ENCODE data around the gene HOXC12. TPM values are rescaled to one million over a fixed set of nuclear protein-coding genes. Genes with fewer than 3 reads are reported as not detected.

The HOXC12 gene
- total RNA-seq, 1 experiment from 2014 or later = not detected

DNA sequence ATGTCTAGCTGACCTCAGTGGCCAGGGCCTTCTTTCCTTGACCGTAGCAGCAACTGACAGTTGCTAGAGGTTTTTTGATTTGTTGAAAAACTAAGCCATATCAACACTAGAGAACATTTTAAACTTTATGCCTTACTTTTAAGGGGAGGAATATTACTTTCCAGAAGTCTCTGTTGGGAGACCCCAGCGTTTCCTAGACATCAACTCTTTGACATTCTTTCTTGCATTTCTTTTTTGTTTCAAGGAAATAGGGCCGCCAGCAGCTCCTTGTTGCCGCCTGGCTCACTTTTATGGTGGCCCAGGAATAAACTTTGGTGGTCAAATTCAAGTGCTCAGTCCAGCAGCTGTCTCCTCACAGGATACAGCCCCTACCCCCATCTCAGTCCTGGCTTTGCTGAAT, 15.7 kb downstream of the HOXC12 start:
- DNase-seq (ENCODE audit: low read depth) = no peak

DNA sequence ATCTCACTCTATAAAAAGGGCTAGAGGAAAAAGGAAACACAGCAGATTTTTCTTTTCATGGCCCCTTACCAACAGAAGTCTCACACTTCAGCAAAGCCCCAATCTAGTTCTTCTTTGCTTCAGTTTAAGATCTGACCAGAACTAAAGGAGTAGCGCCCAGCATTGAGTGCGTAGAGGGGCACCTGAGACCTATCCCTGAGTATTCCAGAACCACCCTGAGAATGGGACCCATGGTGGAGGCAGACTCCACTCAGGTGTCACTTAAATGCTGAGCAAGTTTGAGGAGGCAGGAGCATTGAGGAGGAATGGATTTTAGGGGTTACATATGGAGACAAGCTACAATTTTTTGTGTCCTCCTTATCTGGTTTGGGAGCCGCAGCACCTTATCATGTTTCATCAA, 16.4 kb downstream of the HOXC12 start:
- no peak for DNase-seq (ENCODE audit: low read depth)

DNA sequence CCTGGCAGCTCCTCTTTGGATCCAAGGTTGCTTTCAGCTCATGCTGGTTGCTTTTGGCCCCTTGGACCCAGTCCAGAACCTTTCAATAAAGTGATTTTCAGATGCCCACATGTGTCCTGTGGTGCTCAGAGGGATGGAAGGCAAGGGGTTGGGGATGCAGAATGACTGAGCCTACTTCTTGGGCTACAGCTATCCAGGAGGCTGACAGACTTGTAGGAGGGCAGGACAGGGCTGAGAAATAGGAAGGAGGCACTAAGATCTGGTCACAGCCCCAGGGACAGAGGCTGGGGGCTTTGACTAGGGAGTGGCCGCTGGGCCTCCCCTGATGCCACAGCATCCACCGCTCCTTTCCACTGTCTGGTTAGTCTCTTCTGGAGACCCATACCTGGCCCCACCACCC, 17.0 kb downstream of the HOXC12 start:
- no peak for DNase-seq (ENCODE audit: low read depth)

DNA sequence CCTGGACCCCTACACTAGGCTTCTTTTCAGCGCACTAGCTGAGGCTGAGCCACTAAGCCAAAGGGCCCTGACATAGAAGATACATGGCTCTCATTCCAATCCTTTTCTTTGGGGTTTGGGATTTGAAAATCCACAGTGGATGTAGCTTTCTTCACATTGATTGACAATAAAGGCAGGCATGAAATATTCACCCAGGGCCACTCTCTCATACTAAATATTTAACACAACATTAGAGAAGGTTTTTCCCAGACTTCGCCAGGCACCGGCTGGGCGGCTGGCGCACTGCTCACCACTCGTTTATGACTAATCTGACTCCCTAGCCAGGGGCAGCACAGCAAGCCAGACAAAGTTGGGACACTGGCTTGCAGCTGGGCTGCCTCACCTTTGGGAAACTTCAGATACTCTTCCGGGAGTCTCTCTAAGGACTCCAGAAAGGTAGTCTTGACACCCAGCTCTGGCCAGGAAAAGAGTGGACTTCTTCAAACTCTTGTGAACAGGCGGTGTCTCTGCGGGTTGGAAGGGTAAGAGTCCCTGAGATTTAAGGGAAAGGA, 17.5 kb downstream of the HOXC12 start:
- DNase-seq (ENCODE audit: low read depth) = peak; percentile 30

DNA sequence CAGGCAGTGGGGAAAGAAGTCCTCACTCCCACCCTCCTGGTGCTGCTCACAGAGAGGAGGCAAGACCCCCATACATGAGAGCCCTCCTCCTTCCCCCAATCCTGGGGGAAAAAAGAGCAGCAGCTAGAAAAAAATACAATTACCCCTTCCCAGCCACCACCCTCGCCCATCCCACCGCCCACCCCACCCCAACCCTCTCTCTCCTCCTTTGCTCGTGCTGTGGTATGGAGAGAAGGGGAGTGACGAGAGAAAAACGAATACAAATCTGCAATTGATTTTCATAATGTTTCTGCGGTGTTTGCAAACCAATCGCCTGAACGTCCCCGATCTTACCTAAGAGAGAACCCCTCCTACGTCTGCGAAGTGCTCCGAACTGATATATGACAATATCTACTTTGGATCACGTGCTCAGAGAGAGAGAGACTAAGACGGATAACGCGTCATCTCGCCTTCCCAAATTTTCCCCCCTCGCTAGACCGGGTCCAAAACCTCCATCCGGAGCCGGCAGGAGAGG, 18.1 kb downstream of the HOXC12 start, which contains the start of gene HOXC11:
TSS of gene HOXC11 (plus strand) at position 405 of the 514 bp plus-strand sequence. CDS start 116 bp downstream, outside the sequence.
- no peak for DNase-seq (ENCODE audit: low read depth)

DNA sequence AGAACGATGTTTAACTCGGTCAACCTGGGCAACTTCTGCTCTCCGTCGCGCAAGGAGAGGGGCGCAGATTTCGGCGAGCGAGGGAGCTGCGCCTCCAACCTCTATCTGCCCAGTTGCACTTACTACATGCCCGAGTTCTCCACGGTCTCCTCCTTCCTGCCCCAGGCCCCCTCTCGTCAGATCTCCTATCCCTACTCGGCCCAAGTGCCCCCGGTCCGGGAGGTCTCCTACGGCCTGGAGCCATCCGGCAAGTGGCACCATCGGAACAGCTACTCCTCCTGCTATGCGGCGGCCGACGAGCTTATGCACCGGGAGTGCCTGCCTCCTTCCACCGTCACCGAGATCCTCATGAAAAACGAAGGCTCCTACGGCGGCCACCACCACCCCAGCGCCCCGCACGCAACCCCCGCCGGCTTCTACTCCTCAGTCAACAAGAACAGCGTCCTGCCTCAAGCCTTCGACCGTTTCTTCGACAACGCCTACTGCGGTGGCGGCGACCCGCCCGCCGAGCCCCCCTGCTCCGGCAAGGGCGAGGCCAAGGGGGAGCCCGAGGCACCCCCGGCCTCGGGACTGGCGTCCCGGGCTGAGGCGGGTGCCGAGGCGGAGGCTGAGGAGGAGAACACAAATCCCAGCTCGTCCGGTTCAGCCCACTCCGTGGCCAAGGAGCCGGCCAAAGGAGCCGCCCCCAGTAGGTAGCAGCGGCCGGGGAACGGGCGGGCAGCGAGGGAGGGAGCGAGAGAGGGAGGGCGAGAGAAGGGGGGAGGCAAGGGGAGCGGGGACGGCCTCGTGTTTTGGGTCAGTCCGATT, 18.7 kb downstream of the HOXC12 start:
- no peak for DNase-seq (ENCODE audit: low read depth)

DNA sequence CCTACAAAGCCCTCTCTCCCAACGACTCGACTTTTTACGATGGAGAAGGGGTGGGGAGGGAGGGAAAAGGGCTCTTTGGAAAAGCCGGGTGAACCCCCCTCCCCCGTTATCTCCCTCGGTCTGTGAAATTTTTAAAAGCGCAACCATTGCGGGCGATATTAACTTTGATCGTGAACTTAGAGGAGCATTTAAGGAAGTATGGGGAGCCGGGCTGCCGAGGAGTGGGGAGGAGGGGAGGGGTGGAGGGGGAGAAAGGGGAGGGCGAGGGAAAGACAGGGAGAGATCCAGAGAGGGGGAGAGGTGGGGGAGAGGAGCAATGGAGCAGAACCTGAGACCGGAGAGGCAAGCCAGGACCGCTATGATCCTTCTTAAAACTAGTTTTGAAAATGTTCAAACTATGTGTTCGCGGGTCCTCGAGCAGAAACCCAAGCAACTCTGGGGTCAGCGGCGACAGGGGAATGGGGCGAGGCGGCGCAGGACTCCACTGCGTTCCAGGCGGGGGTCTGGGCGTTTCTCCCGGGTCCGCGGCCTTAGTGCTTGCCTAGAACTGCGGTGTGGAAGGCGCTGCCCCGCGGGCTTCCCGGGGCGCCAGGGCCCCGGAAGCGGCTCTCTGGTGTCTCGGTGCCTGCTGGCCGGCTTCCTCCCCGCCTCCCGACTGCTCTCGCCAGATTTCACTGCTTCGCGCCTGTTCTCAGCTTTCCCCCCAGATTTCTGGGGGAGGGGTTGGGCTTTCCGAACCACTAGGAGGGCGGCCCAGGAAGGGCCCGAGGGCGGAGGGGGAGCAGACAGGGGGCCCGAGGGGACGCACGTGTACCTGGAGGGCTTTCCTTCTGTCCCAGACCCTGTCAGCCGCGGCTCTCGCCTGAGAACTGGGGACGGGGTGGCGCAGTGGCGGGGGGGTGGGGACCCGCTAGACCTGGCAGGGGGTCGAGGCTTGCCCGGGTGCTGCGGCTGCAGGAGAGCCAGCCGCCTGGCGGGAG, 19.7 kb downstream of the HOXC12 start, which contains the start of gene HOTAIR:
TSS of gene HOTAIR (minus strand) at position 871 of the 980 bp plus-strand sequence.
- DNase-seq (ENCODE audit: low read depth) = no peak

DNA sequence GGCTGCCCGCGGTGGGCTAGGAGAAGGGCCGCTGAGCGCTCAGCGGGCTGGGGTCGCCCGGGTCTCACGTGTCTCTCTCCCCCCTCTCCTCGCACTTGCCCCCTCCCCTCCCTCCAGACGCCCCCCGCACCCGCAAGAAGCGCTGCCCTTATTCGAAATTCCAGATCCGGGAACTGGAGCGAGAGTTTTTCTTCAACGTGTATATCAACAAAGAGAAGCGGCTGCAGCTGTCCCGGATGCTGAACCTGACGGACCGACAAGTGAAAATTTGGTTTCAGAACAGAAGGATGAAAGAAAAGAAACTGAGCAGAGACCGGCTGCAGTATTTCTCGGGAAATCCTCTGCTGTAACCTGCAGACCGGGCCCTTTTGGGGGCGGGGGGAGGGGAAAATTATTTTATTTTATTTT, 20.4 kb downstream of the HOXC12 start:
- DNase-seq (ENCODE audit: low read depth) = no peak

DNA sequence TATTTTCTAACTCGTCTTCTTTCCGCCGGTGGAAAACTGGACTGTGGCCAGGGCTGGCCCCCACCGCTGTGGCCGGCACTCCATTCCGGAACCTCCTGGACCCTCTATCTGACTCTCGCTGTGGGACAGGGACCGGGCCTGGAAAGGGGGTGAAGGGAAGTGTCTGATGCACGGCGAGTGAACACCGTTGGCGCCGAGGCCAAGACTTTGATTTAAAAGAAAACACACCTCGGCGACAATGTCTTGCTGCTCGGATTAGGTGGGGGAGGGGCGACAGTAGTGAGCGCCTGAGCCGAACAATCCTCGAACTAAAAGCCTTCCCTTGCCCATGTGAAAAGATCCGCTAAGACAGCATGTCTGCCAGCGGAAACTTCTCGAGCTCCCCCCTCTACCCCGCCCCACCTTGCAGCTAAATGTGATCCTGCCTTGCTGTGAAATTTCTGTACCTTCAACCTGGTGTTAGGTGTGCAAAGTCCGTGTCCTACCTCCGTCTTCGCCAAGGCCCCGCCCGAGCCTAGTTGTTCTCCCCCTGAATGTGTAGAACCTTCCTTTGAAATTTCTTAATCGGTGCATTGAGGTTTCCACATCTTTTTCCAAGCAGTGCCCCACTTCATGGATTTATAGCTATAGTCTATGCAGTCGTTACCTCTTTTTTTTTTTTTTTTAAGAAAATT, 20.9 kb downstream of the HOXC12 start:
- DNase-seq (ENCODE audit: low read depth) = no peak

DNA sequence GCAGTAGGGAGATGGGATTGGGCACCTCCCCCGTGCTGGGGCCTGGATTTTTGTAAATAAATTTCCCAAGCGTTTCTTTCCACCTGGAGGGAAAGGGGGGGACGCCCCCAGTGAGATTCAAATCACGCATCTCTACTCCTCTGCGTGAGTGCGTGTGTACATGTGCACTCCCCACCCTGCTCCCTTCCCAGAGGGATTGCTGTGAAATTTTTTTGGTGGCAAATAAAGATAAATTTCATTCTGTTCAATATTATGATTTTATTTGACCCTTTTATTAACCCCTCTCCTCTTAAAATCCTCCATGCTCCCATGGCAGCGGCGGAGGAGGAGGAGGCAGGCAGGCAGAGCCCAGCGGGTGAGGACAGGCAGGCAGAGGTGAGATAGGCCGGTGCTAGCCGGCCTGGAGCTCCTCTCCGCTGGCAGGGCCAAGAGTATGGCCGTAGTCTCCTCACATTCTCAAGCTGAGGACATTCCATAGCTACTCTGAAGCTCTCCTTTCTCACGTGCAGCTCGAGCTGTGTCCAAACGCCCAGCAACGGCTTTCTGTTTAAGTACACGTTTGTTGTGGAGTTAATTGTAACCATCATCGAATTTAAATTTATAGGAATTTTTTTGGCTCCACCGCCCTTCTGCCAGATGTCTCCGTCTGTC, 21.6 kb downstream of the HOXC12 start:
- DNase-seq (ENCODE audit: low read depth) = no peak

DNA sequence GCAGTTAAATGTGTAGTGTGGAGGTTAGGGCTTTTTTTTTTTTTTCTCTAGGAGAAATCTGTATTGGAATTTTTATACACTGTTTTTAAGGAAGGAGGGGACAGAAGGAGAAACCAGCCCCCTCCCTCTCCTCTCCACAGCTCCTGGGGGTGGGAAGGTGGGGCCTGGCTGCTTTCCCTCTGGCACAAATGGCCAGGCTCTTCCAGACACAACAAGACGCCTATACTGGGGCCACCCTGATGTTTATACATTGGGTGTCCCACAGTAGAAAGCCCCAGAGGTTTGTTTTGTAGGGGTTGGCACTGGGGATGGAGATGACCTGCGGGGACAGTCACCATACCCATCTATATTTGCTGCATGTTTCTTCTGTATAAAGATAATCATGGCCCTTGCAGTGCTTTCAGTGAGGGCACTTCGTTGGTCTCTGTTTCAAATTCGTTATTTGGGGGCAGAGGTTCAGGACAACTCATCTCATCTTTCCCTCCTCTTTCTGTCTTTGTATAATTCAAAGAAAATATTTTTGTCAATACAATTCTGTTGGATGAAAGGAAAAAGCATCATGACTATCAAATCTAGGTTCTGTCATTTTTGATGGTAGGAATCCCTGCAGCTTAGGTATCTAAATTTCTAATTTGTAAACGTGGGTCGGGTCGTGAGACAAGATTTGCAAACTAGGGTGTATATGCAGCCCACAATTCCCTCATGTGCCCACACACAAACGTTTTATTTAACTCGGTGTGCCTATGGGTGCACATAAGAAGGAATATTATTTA, 22.3 kb downstream of the HOXC12 start:
- no peak for DNase-seq (ENCODE audit: low read depth)

DNA sequence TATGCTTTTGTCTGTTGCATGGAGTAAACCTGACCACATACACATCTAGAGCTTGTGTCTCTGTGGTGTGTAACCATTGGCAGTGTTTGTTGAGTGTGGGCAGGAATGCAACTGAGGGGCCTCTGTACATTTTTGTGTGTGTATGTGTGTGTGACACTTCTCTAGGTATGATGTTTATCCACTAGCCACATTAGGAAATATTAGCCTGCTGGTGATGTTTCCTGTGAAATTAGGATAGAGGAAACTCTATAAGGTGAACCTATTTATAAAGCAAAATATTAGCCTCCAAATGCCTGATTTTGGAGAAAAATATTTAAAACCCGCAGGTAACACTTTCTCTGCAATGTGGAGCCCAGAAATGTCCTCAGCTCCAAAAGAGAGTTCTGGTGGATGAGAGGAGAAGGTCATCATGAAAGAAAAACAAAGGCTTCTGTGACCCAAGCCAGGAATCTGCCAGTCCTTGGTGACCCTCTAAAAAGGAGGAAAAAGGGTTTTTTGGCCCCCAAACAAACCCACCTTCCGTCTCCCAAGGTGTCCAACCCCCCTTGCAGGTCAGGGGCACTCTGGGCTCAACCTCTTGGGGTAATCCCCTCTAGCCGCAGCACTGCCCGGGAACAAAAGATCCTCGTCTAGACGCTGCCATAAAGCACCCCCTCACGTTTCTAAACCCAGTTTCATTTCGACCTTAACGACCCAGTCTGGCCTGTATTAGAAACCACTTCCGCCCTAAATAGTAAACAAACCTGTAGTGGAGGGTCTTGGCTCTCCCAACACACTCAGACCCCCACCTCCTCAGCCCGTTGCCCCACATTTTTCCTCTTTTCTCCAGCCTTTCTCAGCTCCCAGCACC, 23.1 kb downstream of the HOXC12 start:
- DNase-seq (ENCODE audit: low read depth) = no peak

DNA sequence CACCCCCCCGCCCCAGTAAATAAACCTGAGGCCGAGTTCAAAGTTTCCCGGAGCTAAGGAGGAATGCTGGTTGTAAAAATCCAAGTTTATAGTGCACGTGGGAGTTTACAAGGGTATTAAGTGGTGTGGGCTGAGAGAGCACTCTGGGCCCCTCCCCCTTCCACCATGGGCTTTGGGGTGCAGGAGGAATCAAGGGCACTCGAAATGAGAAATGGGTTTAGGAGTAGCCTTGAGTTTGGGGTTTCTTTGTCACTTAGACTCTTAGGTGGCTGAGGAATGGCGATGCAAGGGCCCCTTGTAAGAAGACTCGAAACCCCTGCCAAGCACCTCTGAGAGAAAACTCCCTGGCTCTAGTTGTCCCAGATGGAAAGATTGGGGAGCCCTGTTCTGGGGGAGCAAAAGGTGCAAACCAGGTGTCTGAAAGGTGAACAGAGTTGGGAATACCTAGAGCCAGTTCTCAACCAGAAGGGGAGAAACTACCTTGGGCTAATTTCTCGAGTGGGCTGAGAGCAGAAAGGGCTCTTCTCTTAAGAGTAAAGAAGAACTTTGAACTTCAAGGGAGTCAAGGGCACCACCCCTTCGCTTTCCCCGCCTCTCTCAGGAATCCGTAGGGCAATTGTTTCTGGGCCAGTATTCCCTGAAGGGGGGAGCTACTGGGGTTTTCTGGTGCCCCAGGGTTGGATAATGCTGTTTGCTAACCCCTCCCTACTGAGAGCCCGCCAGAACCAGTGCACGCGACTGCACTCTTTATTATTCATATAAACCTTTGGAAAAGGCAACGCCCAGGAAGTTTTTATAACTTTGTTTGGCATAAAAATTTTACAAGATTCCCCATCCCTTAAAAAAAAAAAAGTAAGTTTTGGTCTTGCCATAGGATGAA, 24.0 kb downstream of the HOXC12 start:
- no peak for DNase-seq (ENCODE audit: low read depth)

DNA sequence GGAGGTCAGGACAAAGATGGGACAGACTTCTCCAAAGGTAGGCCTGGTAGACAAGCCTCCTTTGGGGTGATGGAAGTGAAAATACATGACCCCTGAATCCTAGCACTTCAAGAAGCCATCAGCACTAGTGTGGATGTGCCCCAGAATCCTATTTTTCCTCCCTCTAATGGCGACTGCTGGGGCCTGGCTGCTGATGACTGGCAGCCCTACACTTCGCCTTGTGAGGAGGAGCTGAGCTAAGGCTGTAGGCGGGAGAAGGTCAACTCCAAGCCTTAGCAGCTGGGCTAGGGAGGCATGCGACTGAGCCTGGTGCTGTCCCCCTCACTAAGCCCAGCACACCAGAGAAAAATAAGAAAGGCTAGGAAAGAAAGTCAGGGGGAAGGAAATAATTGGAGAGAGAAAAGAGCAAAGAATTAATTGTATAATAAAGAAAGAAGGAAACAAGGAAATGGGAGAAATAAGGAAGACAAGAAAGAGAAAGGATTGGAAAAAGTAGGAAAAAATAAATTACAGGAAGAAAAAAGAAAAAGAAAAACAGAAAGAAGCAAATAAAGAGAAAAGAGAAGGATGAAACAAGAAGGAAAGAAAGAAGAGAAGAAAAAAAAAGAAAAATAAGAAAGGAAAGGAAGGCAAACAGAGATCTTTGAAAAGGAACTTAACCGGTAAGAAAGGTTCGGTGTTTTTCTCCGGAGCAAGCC, 25.6 kb downstream of the HOXC12 start:
- DNase-seq (ENCODE audit: low read depth) = no peak

DNA sequence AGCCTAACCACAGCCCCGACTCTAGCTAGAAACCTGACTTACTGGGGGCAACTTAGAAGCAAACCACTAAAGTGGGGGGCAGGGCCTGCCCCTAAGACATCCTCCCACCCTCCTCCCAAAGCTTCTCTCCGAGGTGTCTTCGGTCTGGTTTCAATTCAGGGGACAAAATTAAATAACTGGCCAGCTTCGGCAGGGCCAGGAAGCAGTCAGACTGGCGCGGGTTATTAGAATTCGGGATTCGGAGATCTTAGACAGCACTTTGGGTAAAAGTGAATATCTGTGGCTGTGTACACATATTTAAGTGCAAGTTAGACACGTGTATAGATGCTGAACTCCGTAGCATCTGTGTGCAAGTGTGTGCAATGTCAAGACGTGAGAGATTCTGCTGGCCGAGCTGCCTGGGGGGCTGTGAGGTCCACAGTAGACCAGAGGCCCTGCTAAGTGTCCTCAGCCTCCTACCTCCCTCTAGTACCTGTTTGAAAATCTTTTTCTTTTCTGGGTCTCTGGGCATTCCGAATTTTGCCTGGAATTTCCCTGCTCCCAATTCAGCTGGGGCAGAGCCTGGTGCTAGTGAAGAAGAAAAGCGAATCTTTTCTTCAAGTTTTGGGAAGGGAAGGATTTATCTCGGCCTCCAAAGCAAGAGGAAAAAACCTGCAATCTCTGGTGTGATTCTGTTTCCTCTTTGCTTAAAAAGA, 26.2 kb downstream of the HOXC12 start:
- DNase-seq (ENCODE audit: low read depth) = no peak
